ENCODE data around the gene GRB7. TPM values are rescaled to one million over a fixed set of nuclear protein-coding genes. Genes with fewer than 3 reads are reported as not detected.

GRB7 gene
- total RNA-seq, 4 donors from 2014 or later: 0.51 to 14.3 (median 5.6) TPM

DNA sequence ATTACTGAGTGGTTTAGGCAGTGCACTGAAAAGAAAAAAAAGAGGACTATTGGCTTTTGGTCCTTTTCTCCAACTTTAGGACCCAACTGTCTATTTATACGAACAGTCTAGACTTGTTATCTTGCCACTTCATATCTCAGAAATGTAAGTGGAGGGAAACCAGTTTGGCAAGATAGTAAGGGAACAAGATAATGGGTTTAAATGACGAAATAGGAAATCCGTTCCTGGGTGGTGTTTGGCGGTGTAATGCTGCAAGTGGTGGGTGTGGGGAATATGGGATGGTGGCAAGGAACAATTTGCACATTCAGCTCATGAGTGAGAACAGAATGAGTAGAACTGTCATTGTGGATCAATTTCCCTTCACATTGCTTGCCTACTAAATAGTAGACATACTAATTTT lies 44.7 kb downstream of the GRB7 start:
- no peak overlapping the region for H3K4me3 ChIP-seq
- no peaks in the 10 kb centered on the region for H3K36me3 ChIP-seq
- no peak for TF ChIP-seq POLR2A (IDR thresholded peaks at IDR 0.05)
- no peak for TF ChIP-seq CTCF (IDR thresholded peaks at IDR 0.05)
- H3K27me3 ChIP-seq: no peaks in the 10 kb centered on the region
- no peaks in the 10 kb centered on the region for H3K4me1 ChIP-seq
- DNase-seq: no peak
- intact Hi-C loops (cut with DNase I; ENCODE audit: low total_unique reads): no loop called here
- H3K27ac ChIP-seq: no peak overlapping the region
- no peaks in the 10 kb centered on the region for H3K9me3 ChIP-seq

DNA sequence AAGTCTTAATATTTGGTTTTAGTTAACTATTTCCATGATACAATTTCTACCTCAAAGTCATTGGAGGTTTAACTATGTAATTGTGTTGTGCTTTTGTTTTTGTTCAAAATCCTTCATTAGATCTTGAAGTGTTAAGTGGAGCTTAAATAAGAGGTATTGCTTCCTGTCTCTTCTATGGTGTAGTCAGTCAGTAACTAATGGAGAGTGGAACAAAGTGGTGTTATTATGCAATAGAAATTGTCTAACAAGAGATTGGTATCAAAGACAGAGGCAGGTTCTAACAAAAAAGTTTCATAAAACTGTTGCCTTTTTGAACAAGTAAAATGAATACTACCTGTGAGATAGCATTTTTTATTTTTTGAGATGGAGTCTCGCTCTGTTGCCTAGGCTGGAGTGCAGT lies 45.2 kb downstream of the GRB7 start:
- no peaks in the 10 kb centered on the region for H3K27me3 ChIP-seq
- no peaks in the 10 kb centered on the region for H3K36me3 ChIP-seq
- H3K4me3 ChIP-seq: no peak overlapping the region
- H3K9me3 ChIP-seq: no peaks in the 10 kb centered on the region
- DNase-seq: no peak
- H3K4me1 ChIP-seq: no peaks in the 10 kb centered on the region
- TF ChIP-seq CTCF (IDR thresholded peaks at IDR 0.05): no peak
- TF ChIP-seq POLR2A (IDR thresholded peaks at IDR 0.05): no peak
- H3K27ac ChIP-seq: no peak overlapping the region
- intact Hi-C loops (cut with DNase I; ENCODE audit: low total_unique reads): no loop called here

DNA sequence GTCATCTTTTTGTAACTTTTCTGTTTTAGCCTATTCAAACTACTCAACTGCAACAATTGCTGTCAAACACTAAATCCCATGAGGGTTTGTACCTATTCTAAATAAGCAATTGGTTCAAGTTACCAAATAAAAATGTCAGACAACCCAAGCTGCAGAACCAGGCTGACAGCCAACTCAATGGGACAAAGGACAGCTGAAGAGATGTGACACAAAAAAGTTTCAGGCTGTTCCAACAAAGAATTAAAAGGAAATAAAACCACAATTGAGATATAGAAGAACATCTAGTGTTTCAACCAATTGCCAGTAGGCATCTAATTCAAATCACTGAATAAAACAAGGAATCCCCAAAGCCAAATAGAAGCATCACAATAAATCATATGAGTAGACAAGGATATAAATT lies 49.3 kb downstream of the GRB7 start:
- Histone ChIP-seq H3K27me3 (no peaks in the 10 kb centered on the region), H3K4me1 (no peaks in the 10 kb centered on the region), H3K4me3 (no peak overlapping the region), H3K36me3 (no peaks in the 10 kb centered on the region), H3K9me3 (no peaks in the 10 kb centered on the region), H3K27ac (no peak overlapping the region)
- no peak for TF ChIP-seq CTCF (IDR thresholded peaks at IDR 0.05)
- no peak for TF ChIP-seq POLR2A (IDR thresholded peaks at IDR 0.05)
- intact Hi-C loops (cut with DNase I; ENCODE audit: low total_unique reads): no loop called here
- DNase-seq: no peak

GRCh38 chr17:39787743-39788484 lies 50.2 kb downstream of the GRB7 start:
- Histone ChIP-seq H3K27me3 (no peaks in the 10 kb centered on the region), H3K36me3 (no peaks in the 10 kb centered on the region), H3K27ac (no peak overlapping the region), H3K4me1 (no peaks in the 10 kb centered on the region), H3K4me3 (no peak overlapping the region), H3K9me3 (no peaks in the 10 kb centered on the region)
- intact Hi-C loops (cut with DNase I; ENCODE audit: low total_unique reads): no loop called here
- TF ChIP-seq CTCF (IDR thresholded peaks at IDR 0.05) (no peak), POLR2A (IDR thresholded peaks at IDR 0.05) (no peak)
- DNase-seq: no peak

GRCh38 chr17:39791111-39791992 lies 53.6 kb downstream of the GRB7 start:
- Histone ChIP-seq H3K27me3 (no peaks in the 10 kb centered on the region), H3K9me3 (no peaks in the 10 kb centered on the region), H3K4me1 (no peaks in the 10 kb centered on the region), H3K4me3 (no peak overlapping the region), H3K27ac (no peak overlapping the region), H3K36me3 (no peaks in the 10 kb centered on the region)
- no peak for TF ChIP-seq POLR2A (IDR thresholded peaks at IDR 0.05)
- no peak for TF ChIP-seq CTCF (IDR thresholded peaks at IDR 0.05)
- intact Hi-C loops (cut with DNase I; ENCODE audit: low total_unique reads): no loop called here
- DNase-seq: no peak

All from uterus (tissue), 4 donors.